ENCODE data around the gene ZNF628. TPM values are rescaled to one million over a fixed set of nuclear protein-coding genes. Genes with fewer than 3 reads are reported as not detected.

Gene ZNF628
- 2.4 and 12.8 TPM in 2 replicates for total RNA-seq

DNA sequence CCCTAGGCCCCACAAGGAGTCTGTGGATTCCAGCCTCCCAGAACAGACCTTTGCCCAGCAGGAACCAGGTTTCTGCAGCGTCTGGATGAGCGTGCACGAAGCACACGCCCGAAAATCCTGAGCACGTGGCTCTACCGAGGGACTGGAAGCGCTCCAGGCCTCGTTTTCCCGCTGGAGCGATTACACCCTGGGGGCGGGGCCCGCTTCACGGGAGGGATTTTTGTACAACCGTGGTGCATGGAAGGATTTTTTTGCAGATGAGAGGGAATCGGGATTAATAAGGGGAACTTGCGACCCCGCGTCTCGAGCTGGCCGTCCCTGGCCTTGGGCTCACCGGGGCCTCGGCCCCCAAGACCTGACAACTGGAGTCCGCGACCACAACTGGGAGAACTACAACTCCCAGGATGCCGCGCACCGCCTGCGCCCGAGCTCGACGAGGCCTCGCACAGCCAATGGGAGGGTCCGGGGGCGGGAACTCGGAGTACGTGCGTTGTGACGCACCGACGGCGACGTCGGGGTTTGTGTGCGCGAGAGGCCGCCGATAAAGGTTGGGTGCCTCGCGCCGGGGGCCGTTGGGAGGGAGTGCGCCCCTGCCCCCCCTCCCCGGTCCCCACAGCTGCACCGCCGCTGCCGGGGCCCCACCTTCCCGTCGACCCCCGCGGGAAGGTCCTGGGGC lies at the start of gene ZNF628:
TSS of gene ZNF628 (plus strand) at position 518 of the 676 bp plus-strand sequence. CDS start 3,294 bp downstream, outside the sequence.

DNA sequence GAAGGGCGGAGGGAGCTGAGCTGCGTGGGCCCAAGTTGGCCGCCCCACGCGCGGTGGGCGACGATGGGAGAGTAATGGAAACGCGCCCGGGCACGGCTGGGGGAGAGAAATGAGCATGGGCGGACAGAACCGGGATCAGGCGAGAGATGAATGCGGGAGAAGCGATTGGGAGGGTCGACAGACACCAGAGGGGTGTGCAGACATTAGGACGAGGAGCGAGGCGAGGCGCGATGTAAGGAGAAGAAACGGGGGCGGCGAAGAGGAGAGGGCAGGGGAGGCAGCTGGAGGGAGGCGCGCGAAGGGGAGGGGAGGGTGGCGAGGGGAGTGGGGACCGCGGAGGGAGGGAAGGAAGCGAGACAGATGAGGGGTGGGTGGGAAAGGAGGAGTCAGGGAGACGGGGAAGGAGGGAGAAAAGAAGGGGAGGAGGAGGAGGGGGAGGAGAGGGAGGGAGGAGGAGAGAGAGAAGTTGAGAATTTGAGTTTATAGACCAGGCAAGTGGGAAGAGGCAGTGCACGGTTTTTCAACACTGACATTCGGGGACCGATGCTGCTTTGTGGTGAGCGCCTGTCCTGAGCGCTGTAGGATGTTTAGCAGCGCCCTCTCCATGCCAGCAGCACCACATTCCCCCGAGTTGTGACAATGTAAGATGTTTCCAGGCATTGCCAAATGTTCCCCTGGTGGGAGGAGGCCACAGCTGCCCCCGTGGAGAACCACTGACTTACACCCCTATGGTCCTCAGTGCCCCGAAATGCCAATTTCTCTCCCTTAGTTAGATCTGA lies 33.2 kb upstream of the ZNF628 start, which contains the start of gene SHISA7:
TSS of gene SHISA7 (minus strand) at position 256 of the 779 bp plus-strand sequence. CDS start 437 bp downstream, outside the sequence.

DNA sequence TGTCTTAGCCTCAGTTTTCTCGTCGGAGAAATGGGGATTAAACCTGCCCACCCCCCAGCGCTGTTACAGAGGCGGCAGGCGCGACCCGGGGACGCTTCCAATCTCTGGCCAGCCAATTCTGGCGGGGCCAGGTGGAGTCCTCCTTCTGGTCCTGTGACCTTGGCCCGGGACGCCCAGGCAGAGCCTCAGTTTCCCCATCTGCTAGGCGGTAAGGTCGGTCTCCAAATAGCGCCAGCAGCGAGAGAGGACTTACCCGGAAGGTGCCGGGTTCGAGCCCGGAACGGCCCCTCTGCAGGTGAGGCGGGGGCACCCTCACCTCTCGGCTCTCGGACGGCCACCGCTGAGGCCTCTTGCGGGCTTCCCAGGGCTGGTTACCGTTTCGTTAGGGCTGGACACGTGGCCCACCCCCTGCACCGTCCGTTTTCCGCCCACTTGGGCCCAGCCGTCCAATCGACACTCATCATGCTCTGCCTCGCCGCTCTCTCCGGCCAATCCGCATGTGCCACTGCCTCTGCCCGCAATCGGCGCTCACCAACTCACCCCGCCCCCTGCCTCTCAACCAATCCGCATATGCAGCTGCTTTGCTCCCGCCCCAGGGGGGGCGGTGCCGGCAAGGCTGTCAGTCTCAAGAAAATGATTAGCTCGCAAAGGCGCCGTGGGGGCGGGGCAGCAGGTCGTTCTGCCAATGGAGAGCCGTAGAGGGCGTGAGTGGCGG lies 15.0 kb upstream of the ZNF628 start, which contains the start of gene ISOC2:
TSS of gene ISOC2 (minus strand) at position 384 of the 715 bp plus-strand sequence. CDS start 5,156 bp downstream, outside the sequence.

DNA sequence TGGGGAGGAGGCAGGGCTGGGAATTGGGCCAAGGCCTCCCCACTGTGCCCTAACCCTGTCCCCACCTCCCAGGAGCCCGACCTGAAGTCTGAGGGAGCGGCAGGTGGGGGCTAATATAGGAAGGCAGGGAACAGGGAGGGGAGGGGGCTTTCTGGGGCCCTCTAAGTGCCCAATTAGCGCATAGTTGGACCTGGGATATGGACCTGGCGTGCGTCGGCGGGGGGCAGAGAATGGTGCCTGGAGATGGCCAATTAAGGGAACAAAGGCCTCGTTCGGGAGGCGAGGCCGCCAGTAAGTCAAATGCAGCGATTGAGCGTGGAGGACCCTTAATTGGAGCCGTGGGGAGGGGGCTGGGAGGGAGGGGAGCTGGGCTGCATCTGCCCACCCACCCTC lies 11.8 kb upstream of the ZNF628 start, which contains the start of gene C19orf85:
TSS of gene C19orf85 (minus strand) at position 90 of the 393 bp plus-strand sequence. CDS start 197 bp downstream, outside the sequence.

DNA sequence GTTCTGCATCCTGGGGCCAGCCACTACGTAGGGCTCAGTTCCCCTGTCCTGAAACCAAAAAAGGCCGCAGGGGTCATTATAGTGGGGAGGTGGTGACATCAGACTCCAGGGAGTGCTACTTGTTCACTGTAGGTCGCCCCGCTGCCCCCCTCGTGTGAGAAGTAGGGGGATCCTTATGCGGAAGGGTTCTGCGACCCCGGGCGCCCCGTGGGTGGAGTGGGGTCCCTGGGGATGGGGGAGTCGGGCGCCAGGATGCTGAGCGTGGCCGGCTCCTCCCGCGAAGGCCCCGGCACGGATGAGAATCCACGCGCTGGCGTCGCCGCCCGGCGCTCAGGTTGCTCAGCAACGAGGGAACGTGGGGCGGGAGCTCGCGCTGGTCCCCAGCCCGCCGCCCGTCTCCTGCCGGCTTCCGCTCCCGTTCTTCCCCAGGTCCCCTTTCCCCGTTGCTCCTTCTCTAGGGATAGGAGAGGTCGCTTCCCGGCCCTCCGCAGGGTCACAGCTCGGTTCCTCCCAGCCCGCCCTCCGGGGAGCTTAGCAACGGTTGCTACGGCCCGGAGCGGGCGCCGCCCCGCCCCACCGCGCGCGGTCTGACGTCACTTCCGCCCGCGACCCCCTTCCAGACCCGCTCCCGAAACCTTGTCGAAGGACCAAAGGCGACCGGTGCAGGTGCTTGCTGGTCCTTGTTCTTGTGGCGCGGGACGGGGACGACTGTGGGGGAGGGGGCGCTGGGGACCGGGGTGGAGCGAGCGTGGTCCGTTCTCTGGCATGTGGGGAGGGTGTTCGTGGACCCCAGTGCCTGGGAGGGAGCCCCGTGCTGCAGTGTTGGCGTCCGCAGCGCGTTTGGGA lies 8.4 kb downstream of the ZNF628 start, which contains the start of gene NAT14:
TSS of gene NAT14 (plus strand) at position 596 of the 846 bp plus-strand sequence. CDS start 521 bp downstream, outside the sequence.

DNA sequence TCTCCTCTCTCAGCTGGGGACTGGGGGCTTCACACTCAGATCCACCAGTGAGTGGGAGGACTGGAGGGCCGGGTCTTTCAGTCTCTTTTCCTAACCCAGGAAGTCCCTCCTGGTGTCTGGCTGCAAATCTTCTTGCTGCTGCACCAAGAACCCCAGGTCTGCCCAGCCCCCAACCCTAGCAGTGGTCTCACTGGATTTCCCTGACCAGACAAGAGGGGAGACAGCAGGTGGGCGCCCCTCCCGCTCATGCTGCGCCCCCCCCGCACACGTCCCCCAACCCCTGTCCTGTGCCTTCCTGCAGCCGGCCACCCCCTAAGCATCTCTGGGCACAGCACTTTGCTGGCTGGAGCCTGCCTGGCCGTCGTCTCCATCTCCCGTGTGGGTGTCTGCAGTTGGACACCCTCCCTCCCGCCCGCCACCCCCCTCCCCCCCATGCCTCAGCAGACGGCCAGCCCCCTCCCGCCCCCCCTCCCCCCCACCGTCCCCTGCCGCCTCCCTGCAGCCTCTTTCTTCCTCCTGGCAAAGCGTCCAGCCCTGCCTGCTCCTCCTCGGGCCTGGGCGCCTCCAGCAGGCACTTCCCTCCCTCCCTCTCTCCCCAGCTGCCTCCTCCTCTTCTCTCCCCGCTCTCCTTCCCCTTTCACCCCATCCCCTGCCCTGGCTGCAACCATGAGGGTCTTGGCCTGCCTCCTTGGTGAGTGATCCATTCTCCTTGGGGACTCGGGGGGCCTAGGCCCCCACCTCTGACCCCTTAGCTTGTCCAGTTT lies 11.7 kb downstream of the ZNF628 start, which contains the start of gene SSC5D:
TSS of gene SSC5D (plus strand) at position 513 of the 764 bp plus-strand sequence. CDS start at position 667, 154 bp downstream.

Other genes with a start within 250 kb of the ZNF628 start
- gene TMEM86B, start 247.9 kb upstream of the ZNF628 start, total RNA-seq: 0.18 and 2.3 TPM in 2 replicates
- gene PPP6R1, start 217.6 kb upstream of the ZNF628 start, total RNA-seq: 29.1 and 42.4 TPM in 2 replicates
- gene HSPBP1, start 196.5 kb upstream of the ZNF628 start, total RNA-seq: 21.9 and 33.4 TPM in 2 replicates
- gene BRSK1, start 192.6 kb upstream of the ZNF628 start, total RNA-seq: 6.1 and 10.2 TPM in 2 replicates
- not detected in 2 replicates for gene TMEM150B, start 151.3 kb upstream of the ZNF628 start, total RNA-seq
- 2.2 and 12.2 TPM in 2 replicates for gene KMT5C, start 136.7 kb upstream of the ZNF628 start, total RNA-seq
- gene COX6B2, start 121.9 kb upstream of the ZNF628 start, total RNA-seq: not detected in 2 replicates
- gene GARIN5B, start 113.4 kb upstream of the ZNF628 start, total RNA-seq: not detected in 2 replicates
- 1.6 and 2.9 TPM in 2 replicates for gene IL11, start 106.2 kb upstream of the ZNF628 start, total RNA-seq
- gene TMEM190, start 99.8 kb upstream of the ZNF628 start, total RNA-seq: not detected in 2 replicates
- gene TMEM238, start 92.3 kb upstream of the ZNF628 start, total RNA-seq: not detected in 2 replicates
- 461 and 521 TPM in 2 replicates for gene RPL28, start 90.7 kb upstream of the ZNF628 start, total RNA-seq
- 40.5 and 48.0 TPM in 2 replicates for gene UBE2S, start 68.8 kb upstream of the ZNF628 start, total RNA-seq
- gene SHISA7, start 33.3 kb upstream of the ZNF628 start, total RNA-seq: not detected in 2 replicates
- gene ISOC2, start 15.0 kb upstream of the ZNF628 start, total RNA-seq: 94.4 and 116 TPM in 2 replicates
- gene C19orf85, start 11.9 kb upstream of the ZNF628 start, total RNA-seq: not detected in 2 replicates
- 10.7 and 13.0 TPM in 2 replicates for gene NAT14, start 8.6 kb downstream of the ZNF628 start, total RNA-seq
- 7.0 and 7.9 TPM in 2 replicates for gene SSC5D, start 11.8 kb downstream of the ZNF628 start, total RNA-seq
- not detected in 2 replicates for gene SBK2, start 60.5 kb downstream of the ZNF628 start, total RNA-seq
- not detected in 2 replicates for gene SBK3, start 68.9 kb downstream of the ZNF628 start, total RNA-seq
- 4.5 and 6.5 TPM in 2 replicates for gene ZNF579, start 104.2 kb downstream of the ZNF628 start, total RNA-seq
- 2.6 and 7.6 TPM in 2 replicates for gene FIZ1, start 122.9 kb downstream of the ZNF628 start, total RNA-seq
- gene ZNF524, start 123.7 kb downstream of the ZNF628 start, total RNA-seq: 5.4 and 8.1 TPM in 2 replicates
- 2.9 and 5.8 TPM in 2 replicates for gene ZNF865, start 129.0 kb downstream of the ZNF628 start, total RNA-seq
- 2.9 and 6.1 TPM in 2 replicates for gene ZNF784, start 147.9 kb downstream of the ZNF628 start, total RNA-seq
- 10.0 and 22.4 TPM in 2 replicates for gene ZNF580, start 164.4 kb downstream of the ZNF628 start, total RNA-seq
- 20.0 and 43.3 TPM in 2 replicates for gene ZNF581, start 167.0 kb downstream of the ZNF628 start, total RNA-seq
- gene CCDC106, start 171.6 kb downstream of the ZNF628 start, total RNA-seq: 8.5 and 20.3 TPM in 2 replicates
- 88.6 and 122 TPM in 2 replicates for gene U2AF2, start 178.4 kb downstream of the ZNF628 start, total RNA-seq
- gene EPN1, start 198.6 kb downstream of the ZNF628 start, total RNA-seq: 128 and 139 TPM in 2 replicates